H1 (cell line): ENCODE results near the gene PLPPR3. TPM values are rescaled to one million over a fixed set of nuclear protein-coding genes. Genes with fewer than 3 reads are reported as not detected.

Source experiments
- RAD21 ChIP-seq, 2 experiments: IDR thresholded peaks in 1 of 2; conservative IDR thresholded peaks in 1 of 2; 2 replicates each; pipeline ENCODE4 v1.6.1; 2011; ENCODE audit warnings: low read depth in 2 of 2, low read length in 2 of 2, improper control_type of control experiment in 1 of 2, inconsistent platforms in 1 of 2, mild to moderate bottlenecking in 1 of 2, moderate library complexity in 1 of 2
- polyA plus RNA-seq, 7 experiments: library from polyadenylated mRNA; depleted of rRNA in 3 of 7; stranded (reverse) in 5 of 7; unstranded in 2 of 7; fragments of >200 nt in 5 of 7; fragments of 200-250 nt in 2 of 7; gene quantifications; 1 replicate in 5 of 7; 2 replicates in 1 of 7; 4 replicates in 1 of 7; pipeline versions ENCODE4 v1.2.1 to v1.2.3, GENCODE V29; 2011 to 2013; ENCODE audit warnings: missing spikeins in 2 of 7, mixed read lengths in 2 of 7
- total RNA-seq: library from RNA; stranded (reverse); fragmentation: NEBNext Ultra II Directional; extraction: Animal tissue kit (Norgen Biotek cat#: 25700); gene quantifications from 2 replicates; pipeline ENCODE4 v1.2.1, GENCODE V29; 2021

Gene PLPPR3
- total and polyA plus RNA-seq, 2 of the 8 experiments (the other 6 are each of a cell fraction or from before 2014, with no cell fraction given), result 71.7 to 76.4 TPM

- TF ChIP-seq RAD21 (IDR thresholded peaks at IDR 0.05 in 1 of 2, conservative IDR thresholded peaks at IDR 0.05 in 1 of 2; ENCODE audit: low read depth in 2 of 2, low read length in 2 of 2), result 0 out of 4 replicates have a peak, but pooled peaks have one; percentile 6 to 13
- TF ChIP-seq, all 59 proteins: peak for 6
These were observed 22.5 kb downstream of the PLPPR3 start (continued) for GRCh38 chr19:799076-799881.
